ENCODE results near the gene HDAC7.

DNA sequence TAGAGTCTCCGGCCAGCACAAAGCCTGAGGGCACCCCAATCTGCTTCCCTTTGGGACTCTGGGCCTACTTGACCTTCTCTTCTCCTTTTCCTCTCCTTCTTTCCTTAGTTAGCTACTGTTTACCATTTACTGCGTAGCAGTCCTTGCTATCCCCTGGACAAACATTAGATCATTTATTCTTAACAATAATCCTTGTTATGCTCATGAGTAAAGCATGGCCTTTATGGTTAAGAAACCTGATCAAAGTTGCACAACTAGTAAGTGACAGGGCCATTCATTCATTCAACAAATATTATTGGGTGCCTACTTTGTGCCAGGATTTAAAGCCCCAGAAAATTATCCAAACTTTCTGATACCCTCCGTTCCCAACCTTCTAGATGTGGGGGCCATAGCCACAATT lies 3.2 kb upstream of the HDAC7 start:
- TF ChIP-seq, protein P1, sequence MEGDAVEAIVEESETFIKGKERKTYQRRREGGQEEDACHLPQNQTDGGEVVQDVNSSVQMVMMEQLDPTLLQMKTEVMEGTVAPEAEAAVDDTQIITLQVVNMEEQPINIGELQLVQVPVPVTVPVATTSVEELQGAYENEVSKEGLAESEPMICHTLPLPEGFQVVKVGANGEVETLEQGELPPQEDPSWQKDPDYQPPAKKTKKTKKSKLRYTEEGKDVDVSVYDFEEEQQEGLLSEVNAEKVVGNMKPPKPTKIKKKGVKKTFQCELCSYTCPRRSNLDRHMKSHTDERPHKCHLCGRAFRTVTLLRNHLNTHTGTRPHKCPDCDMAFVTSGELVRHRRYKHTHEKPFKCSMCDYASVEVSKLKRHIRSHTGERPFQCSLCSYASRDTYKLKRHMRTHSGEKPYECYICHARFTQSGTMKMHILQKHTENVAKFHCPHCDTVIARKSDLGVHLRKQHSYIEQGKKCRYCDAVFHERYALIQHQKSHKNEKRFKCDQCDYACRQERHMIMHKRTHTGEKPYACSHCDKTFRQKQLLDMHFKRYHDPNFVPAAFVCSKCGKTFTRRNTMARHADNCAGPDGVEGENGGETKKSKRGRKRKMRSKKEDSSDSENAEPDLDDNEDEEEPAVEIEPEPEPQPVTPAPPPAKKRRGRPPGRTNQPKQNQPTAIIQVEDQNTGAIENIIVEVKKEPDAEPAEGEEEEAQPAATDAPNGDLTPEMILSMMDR (IDR thresholded peaks at IDR 0.05), result no peak
- no peak for TF ChIP-seq EP300 (IDR thresholded peaks at IDR 0.05)

All from tibial nerve (tissue), 4 donors.